Adrenal gland (tissue), 12 donors: Measurements from ENCODE around the gene CCDC71L. TPM values are rescaled to one million over a fixed set of nuclear protein-coding genes. Genes with fewer than 3 reads are reported as not detected.
"Not testable (repeated sequence)": the region's sequence is repeated elsewhere in the genome, so short reads cannot be mapped to it uniquely, and the experiment has no call there.

Experiments used
- DNase-seq, 7 donors: peaks; one replicate each; pipeline ENCODE4 v3.0.0-alpha.2; 2019 to 2020
- H3K27ac ChIP-seq, 5 donors: fragments of 200-600 bp; sonication (generic) in 4 of 5; 1 replicate in 3 of 5; 2 replicates in 2 of 5; pipeline versions ENCODE4 v1.5.1 to v1.8.0; 2016 to 2020; ENCODE audit warnings: mild to moderate bottlenecking in 1 of 5
- H3K27me3 ChIP-seq: fragments of 200-600 bp; 2 replicates; pipeline ENCODE4 v1.8.0; 2021
- H3K36me3 ChIP-seq, 2 donors: fragments of 200-600 bp; replicated peaks in 1 of 2; 1 replicate in 1 of 2; 2 replicates in 1 of 2; pipeline versions ENCODE4 v1.5.1 to v1.8.0; 2018 to 2022
- H3K4me1 ChIP-seq, 2 donors: fragments of 200-600 bp; replicated peaks in 1 of 2; 1 replicate in 1 of 2; 2 replicates in 1 of 2; pipeline versions ENCODE4 v1.5.1 to v1.8.0; 2018 to 2021
- H3K4me3 ChIP-seq, 4 donors: fragments of 200-600 bp; sonication (generic) in 3 of 4; one replicate each; pipeline ENCODE4 v1.5.1; 2016 to 2018
- H3K9me3 ChIP-seq, 3 donors: fragments of 200-600 bp; sonication (generic) in 1 of 3; replicated peaks in 1 of 3; 1 replicate in 2 of 3; 2 replicates in 1 of 3; pipeline versions ENCODE4 v1.5.1 to v1.8.0; 2016 to 2021
- POLR2A ChIP-seq, 2 donors: fragments of 450-650 bp; IDR thresholded peaks; one replicate each; pipeline ENCODE4 v1.6.1; 2017; ENCODE audit warnings: antibody characterized with exemption in 2 of 2, mild to moderate bottlenecking in 2 of 2, moderate library complexity in 1 of 2
- WGBS, 4 donors: extraction: QIAGEN DNeasy Blood & Tissue Kit in 2 of 4; methylation state at CpG; one replicate each; pipeline versions ENCODE4 v1.1.5 to v1.1.7; 2013 to 2017; 5-methylcytosine and 5-hydroxymethylcytosine counted together
- intact Hi-C, 2 donors: fragments of 100-400 bp; cut with DNase I; formaldehyde crosslinking; loops; one replicate each; pipeline versions ENCODE4 v1.14.1 to v1.15.0; 2022 to 2023
- polyA plus RNA-seq, 3 donors: library from polyadenylated mRNA; stranded (reverse); fragments of 200-250 nt in 2 of 3; fragments of 350-450 nt in 1 of 3; fragmentation: Illumina TruSeq in 1 of 3; extraction: RNeasy Lipid Tissue Mini Kit (QIAGEN cat#74804) in 1 of 3; gene quantifications; one replicate each; pipeline ENCODE4 v1.2.3, GENCODE V29; 2013 to 2014
- total RNA-seq, 9 donors: library from RNA; depleted of rRNA in 4 of 9; stranded (reverse); fragments of >200 nt in 4 of 9; fragments of 120-200 nt in 1 of 9; fragmentation: NEBNext Ultra II Directional in 1 of 9; extraction: Animal tissue kit (Norgen Biotek cat#: 25700) in 1 of 9; gene quantifications; one replicate each; pipeline versions ENCODE4 v1.1.0 to v1.2.4, GENCODE V29; 2013 to 2023
- TF ChIP-seq, protein P1 (sequence below), 6 experiments: fragments of 450-650 bp in 4 of 6; fragments of 200-600 bp in 2 of 6; sonication (generic) in 1 of 6; IDR thresholded peaks; 1 replicate in 5 of 6; 2 replicates in 1 of 6; pipeline versions ENCODE4 v1.5.1 to v1.8.0; 2016 to 2021; ENCODE audit warnings: antibody characterized with exemption in 6 of 6, mild to moderate bottlenecking in 2 of 6, moderate library complexity in 1 of 6
- donor health status: healthy with polysubstance abuse.
- donor health status: Bipolar disorder and iron deficiency.
- donor health status: DM: yes; HTN: yes; CAD: no.
- donor health status: DM: no; HTN: no; CAD: no.
- donor health status: DM: no; HTN: no; CAD: no.
- donor health status: DM: yes; HTN: yes; CAD: no.

Gene CCDC71L
- total and polyA plus RNA-seq, 12 donors: 5.4 to 47.9 (median 19.9) TPM

- no peak overlapping the region for H3K4me3 ChIP-seq
- H3K9me3 ChIP-seq: no peaks in the 10 kb centered on the region
- H3K4me1 ChIP-seq: no peaks in the 10 kb centered on the region
- intact Hi-C loops: no loop called here
- no peak overlapping the region for H3K27ac ChIP-seq
- TF ChIP-seq, protein P1, sequence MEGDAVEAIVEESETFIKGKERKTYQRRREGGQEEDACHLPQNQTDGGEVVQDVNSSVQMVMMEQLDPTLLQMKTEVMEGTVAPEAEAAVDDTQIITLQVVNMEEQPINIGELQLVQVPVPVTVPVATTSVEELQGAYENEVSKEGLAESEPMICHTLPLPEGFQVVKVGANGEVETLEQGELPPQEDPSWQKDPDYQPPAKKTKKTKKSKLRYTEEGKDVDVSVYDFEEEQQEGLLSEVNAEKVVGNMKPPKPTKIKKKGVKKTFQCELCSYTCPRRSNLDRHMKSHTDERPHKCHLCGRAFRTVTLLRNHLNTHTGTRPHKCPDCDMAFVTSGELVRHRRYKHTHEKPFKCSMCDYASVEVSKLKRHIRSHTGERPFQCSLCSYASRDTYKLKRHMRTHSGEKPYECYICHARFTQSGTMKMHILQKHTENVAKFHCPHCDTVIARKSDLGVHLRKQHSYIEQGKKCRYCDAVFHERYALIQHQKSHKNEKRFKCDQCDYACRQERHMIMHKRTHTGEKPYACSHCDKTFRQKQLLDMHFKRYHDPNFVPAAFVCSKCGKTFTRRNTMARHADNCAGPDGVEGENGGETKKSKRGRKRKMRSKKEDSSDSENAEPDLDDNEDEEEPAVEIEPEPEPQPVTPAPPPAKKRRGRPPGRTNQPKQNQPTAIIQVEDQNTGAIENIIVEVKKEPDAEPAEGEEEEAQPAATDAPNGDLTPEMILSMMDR (IDR thresholded peaks at IDR 0.05): no peak
- no peak for TF ChIP-seq POLR2A (IDR thresholded peaks at IDR 0.05)
- no peaks in the 10 kb centered on the region for H3K27me3 ChIP-seq
- DNase-seq: no peak
- 59 to 85% (median 74%) methylated on average over 5 of the region's 5 CpGs for WGBS, 4 donors
- no peaks in the 10 kb centered on the region for H3K36me3 ChIP-seq
Measured at GRCh38 chr7:106681815-106682495, 21.0 kb upstream of the CCDC71L start.

GRCh38 chr7:106679153-106679931 lies 18.4 kb upstream of the CCDC71L start:
- Histone ChIP-seq H3K27me3 (no peaks in the 10 kb centered on the region), H3K4me1 (no peaks in the 10 kb centered on the region)
- DNase-seq: peak in 1 of 7 donors; percentile 2

DNA sequence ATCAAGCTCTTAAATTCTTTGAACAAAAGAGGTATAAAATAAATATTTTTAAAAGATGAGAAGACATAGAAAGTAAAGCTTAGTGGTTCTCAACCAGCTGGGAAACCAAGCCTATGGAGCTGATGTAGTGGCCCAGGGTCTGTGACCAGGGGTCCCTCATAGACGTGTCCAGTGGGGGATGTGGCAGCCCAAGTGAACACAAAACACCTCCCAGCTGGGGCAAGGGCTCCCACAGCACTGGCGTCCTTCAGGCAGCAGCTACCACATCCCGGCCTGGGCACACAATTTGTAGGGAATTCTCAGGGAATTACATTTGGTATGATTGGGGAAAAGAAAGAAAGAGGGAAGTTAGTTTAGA lies 17.8 kb upstream of the CCDC71L start:
- 83 to 91% (median 87%) methylated on average over 3 of the region's 3 CpGs for WGBS, 4 donors
- intact Hi-C loops: no loop called here
- DNase-seq: no peak

More at GRCh38 chr7:106679153-106679931, 18.4 kb upstream of the CCDC71L start:
- WGBS, 4 donors: 74 to 79% (median 76%) methylated on average over 6 of the region's 6 CpGs
- Histone ChIP-seq H3K9me3 (no peaks in the 10 kb centered on the region), H3K4me3 (no peak overlapping the region), H3K27ac (no peak overlapping the region), H3K36me3 (no peaks in the 10 kb centered on the region)
- intact Hi-C loops: no loop called here
- no peak for TF ChIP-seq POLR2A (IDR thresholded peaks at IDR 0.05)
- TF ChIP-seq, protein P1 (IDR thresholded peaks at IDR 0.05): no peak

GRCh38 chr7:106676506-106676905 lies 15.5 kb upstream of the CCDC71L start:
- H3K4me1 ChIP-seq, DNase-seq, intact Hi-C loops, H3K36me3 ChIP-seq, H3K4me3 ChIP-seq, H3K9me3 ChIP-seq, H3K27ac ChIP-seq, H3K27me3 ChIP-seq: not testable (repeated sequence)
- 77 to 85% (median 81%) methylated on average over 2 of the region's 2 CpGs for WGBS, 4 donors

More for the DNA sequence above, 17.8 kb upstream of the CCDC71L start:
- Histone ChIP-seq H3K27me3 (no peaks in the 10 kb centered on the region), H3K9me3 (no peaks in the 10 kb centered on the region), H3K36me3 (no peaks in the 10 kb centered on the region), H3K4me3 (no peak overlapping the region), H3K4me1 (no peaks in the 10 kb centered on the region), H3K27ac (no peak overlapping the region)
- no peak for TF ChIP-seq POLR2A (IDR thresholded peaks at IDR 0.05)
- TF ChIP-seq, protein P1 (IDR thresholded peaks at IDR 0.05): no peak

DNA sequence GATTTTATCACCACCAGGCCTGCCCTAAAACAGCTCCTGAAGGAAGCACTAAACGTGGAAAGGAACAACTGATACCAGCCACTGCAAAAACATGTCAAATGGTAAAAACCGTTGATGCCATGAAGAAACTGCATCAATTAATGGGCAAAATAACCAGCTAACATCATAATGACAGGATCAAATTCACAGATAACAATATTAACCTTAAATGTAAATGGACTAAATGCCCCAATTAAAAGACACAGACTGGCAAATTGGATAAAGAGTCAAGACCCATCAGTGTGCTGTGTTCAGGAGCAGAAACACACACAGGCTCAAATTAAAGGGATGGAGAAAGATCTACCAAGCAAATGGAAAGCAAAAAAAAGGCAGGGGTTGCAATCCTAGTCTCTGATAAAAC lies 12.7 kb upstream of the CCDC71L start:
- H3K27ac ChIP-seq, intact Hi-C loops, H3K9me3 ChIP-seq, H3K36me3 ChIP-seq, H3K27me3 ChIP-seq, H3K4me3 ChIP-seq, H3K4me1 ChIP-seq, DNase-seq: not testable (repeated sequence)
- WGBS, 4 donors: 75 to 90% (median 80%) methylated on average over 2 of the region's 2 CpGs

- H3K4me1 ChIP-seq, intact Hi-C loops, H3K9me3 ChIP-seq, H3K27me3 ChIP-seq, H3K4me3 ChIP-seq, H3K36me3 ChIP-seq, H3K27ac ChIP-seq, DNase-seq: not testable (repeated sequence)
- 80 to 94% (median 90%) methylated on average over 2 to 8 of the region's 8 CpGs for WGBS, 4 donors
Measured at GRCh38 chr7:106671930-106672329, 11.0 kb upstream of the CCDC71L start.
